NT2/D1 (cell line): ENCODE measurements around the gene FARS2.

Source experiments
- SUZ12 ChIP-seq: IDR thresholded peaks from 2 replicates; pipeline ENCODE4 v1.6.1; 2011; ENCODE audit not compliant: insufficient read length, insufficient read depth; ENCODE audit errors: extremely low read depth
- YY1 ChIP-seq: IDR thresholded peaks from 2 replicates; pipeline ENCODE4 v1.6.1; 2011; ENCODE audit not compliant: insufficient read length, insufficient read depth
- ZNF274 ChIP-seq: IDR thresholded peaks from 2 replicates; pipeline ENCODE4 v1.6.1; 2011; ENCODE audit warnings: mild to moderate bottlenecking, low read depth, low read length

DNA sequence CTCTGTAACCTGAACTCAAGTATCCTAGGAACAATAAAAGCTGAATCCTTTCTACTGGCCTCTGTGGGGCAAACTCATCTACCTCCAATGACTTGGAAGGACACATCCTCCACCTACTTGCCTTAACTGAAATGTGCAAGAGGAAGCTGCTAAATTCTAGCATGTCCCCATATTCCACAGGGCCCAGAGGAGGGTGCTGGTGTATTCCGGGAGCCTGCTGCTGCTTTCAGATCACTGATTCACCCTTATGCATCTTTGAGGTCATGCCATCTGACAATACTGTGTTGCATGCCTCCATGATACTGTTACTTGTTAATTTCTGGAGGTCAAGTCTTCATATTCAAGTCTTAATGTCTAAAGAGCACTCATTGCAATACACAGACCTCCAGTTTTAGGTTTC is 40.9 kb upstream of the FARS2 start:
- no peak for TF ChIP-seq ZNF274
- TF ChIP-seq SUZ12: no peak
- no peak for TF ChIP-seq YY1
